A673 (cell line): ENCODE results near the gene DNAJC27. TPM values are rescaled to one million over a fixed set of nuclear protein-coding genes. Genes with fewer than 3 reads are reported as not detected.

ENCODE experiments used
- BruUV-seq: library from RNA; stranded (reverse); fragments of 400-500 nt; replicated peaks from 2 replicates; lab custom pipeline; 2021; lab: Mats Ljungman, UMichigan
- CTCF ChIA-PET: fragments of 300-600 bp; sonication (Branson Sonifier 250); formaldehyde crosslinking; loops from one replicate; lab custom pipeline; 2022; ENCODE audit warnings: antibody characterized with exemption; lab: Charles Lee
- POLR2A ChIA-PET: fragments of 300-600 bp; sonication (Branson Sonifier 250); formaldehyde crosslinking; loops from one replicate; lab custom pipeline; 2022; ENCODE audit warnings: antibody characterized with exemption; ENCODE audit not compliant: low non-redundant PET; lab: Charles Lee
- DNase-seq: peaks from one replicate; pipeline ENCODE4 v3.0.0-alpha.2; 2015; ENCODE audit warnings: low spot score
- H3K27ac ChIP-seq: fragments of 200-600 bp; sonication (generic); 2 replicates; pipeline ENCODE4 v1.5.1; 2016; ENCODE audit warnings: mixed run types, low read depth, mild to moderate bottlenecking, mixed read lengths, antibody characterized with exemption, low read length; ENCODE audit not compliant: poor library complexity, severe bottlenecking
- H3K27me3 ChIP-seq: fragments of 200-600 bp; sonication (generic); replicated peaks from 2 replicates; pipeline ENCODE4 v1.6.1; 2017; ENCODE audit warnings: mixed run types, low read depth, mild to moderate bottlenecking, mixed read lengths, antibody characterized with exemption, low read length; ENCODE audit not compliant: insufficient read depth, poor library complexity
- H3K36me3 ChIP-seq: fragments of 200-600 bp; sonication (generic); 2 replicates; pipeline ENCODE4 v1.6.1; 2016; ENCODE audit warnings: mixed run types, mild to moderate bottlenecking, mixed read lengths, antibody characterized with exemption, low read length; ENCODE audit not compliant: insufficient read depth, poor library complexity, severe bottlenecking
- H3K4me1 ChIP-seq: fragments of 200-600 bp; sonication (generic); 2 replicates; pipeline ENCODE4 v1.6.1; 2017; ENCODE audit warnings: mixed run types, mild to moderate bottlenecking, mixed read lengths, antibody characterized with exemption, low read length; ENCODE audit not compliant: insufficient read depth, poor library complexity, severe bottlenecking
- H3K4me3 ChIP-seq: fragments of 200-600 bp; sonication (generic); 2 replicates; pipeline ENCODE4 v1.5.1; 2016; ENCODE audit warnings: low read depth, mixed run types, mild to moderate bottlenecking, mixed read lengths, low read length; ENCODE audit not compliant: poor library complexity, severe bottlenecking
- H3K9me3 ChIP-seq: fragments of 200-600 bp; sonication (generic); 2 replicates; pipeline ENCODE4 v1.6.1; 2016; ENCODE audit warnings: mixed run types, low read depth, mild to moderate bottlenecking, mixed read lengths, antibody characterized with exemption, low read length; ENCODE audit not compliant: poor library complexity, severe bottlenecking
- EZH2 ChIP-seq: fragments of 200-600 bp; sonication (generic); IDR thresholded peaks from 2 replicates; pipeline ENCODE4 v1.6.1; 2017; ENCODE audit warnings: borderline replicate concordance, low read depth, mild to moderate bottlenecking, mixed read lengths, antibody characterized with exemption, low read length; ENCODE audit not compliant: poor library complexity, severe bottlenecking
- intact Hi-C: fragments of 100-400 bp; cut with micrococcal nuclease; formaldehyde crosslinking; loops from one replicate; pipeline ENCODE4 v1.10.0; 2022; ENCODE audit not compliant: unreplicated experiment
- total RNA-seq: library from RNA; stranded (reverse); gene quantifications from 2 replicates; pipeline ENCODE4 v1.2.3, GENCODE V29; 2021
- TF ChIP-seq, protein P1 (sequence below): fragments of 300-800, 200-600 bp; sonication (generic); conservative IDR thresholded peaks from 2 replicates; pipeline ENCODE4 v1.5.1; 2017; ENCODE audit warnings: low read depth, mild to moderate bottlenecking, antibody characterized with exemption, low read length, moderate library complexity, mixed read lengths

Gene DNAJC27
- total RNA-seq, 1 experiment from 2014 or later: 4.4 TPM

DNA sequence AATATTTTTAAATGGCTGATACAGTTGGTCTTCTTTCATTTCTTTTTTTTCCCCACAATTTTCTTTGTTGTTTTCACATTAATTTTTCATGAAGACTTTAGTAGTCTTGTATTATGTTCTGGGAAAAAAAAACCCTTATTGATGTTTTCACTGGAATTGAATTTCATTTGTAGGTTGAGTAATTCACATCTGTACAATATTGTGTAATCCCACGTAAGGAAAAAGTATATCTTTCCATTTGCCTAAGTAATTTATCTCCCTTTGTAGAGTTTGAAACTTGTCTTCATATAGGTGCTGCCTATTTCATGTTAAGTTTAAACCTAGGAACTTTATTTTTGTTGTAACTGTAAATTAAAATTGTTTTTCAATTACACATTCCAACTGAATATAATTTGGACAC lies 2.0 kb downstream of the DNAJC27 start:
- Histone ChIP-seq H3K36me3 (peaks cover 6% of the 10 kb centered on the region), H3K27ac (no peak overlapping the region), H3K4me1 (peaks cover 5% of the 10 kb centered on the region), H3K9me3 (no peaks in the 10 kb centered on the region), H3K27me3 (no peaks in the 10 kb centered on the region), H3K4me3 (no peak overlapping the region)
- intact Hi-C loops: loop anchor here (5.0 kb wide), 1 partner anchor 547 kb away; no protein-coding TSS in a partner anchor
- BruUV-seq: no TSS peak
- TF ChIP-seq, protein P1, sequence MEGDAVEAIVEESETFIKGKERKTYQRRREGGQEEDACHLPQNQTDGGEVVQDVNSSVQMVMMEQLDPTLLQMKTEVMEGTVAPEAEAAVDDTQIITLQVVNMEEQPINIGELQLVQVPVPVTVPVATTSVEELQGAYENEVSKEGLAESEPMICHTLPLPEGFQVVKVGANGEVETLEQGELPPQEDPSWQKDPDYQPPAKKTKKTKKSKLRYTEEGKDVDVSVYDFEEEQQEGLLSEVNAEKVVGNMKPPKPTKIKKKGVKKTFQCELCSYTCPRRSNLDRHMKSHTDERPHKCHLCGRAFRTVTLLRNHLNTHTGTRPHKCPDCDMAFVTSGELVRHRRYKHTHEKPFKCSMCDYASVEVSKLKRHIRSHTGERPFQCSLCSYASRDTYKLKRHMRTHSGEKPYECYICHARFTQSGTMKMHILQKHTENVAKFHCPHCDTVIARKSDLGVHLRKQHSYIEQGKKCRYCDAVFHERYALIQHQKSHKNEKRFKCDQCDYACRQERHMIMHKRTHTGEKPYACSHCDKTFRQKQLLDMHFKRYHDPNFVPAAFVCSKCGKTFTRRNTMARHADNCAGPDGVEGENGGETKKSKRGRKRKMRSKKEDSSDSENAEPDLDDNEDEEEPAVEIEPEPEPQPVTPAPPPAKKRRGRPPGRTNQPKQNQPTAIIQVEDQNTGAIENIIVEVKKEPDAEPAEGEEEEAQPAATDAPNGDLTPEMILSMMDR: no peak
- TF ChIP-seq EZH2: no peak
- POLR2A ChIA-PET: interaction anchor here (0.6 kb wide), 2 partner anchors 115 to 146 kb away, joined by 3 to 15 read pairs; no protein-coding TSS in a partner anchor
- CTCF ChIA-PET: interaction anchor here (0.6 kb wide), 1 partner anchor 159 kb away, joined by 9 read pairs; no protein-coding TSS in a partner anchor
- no peak for DNase-seq

- Histone ChIP-seq H3K9me3 (no peaks in the 10 kb centered on the region), H3K4me3 (no peak overlapping the region), H3K4me1 (no peaks in the 10 kb centered on the region), H3K36me3 (peaks cover 9% of the 10 kb centered on the region), H3K27me3 (no peaks in the 10 kb centered on the region), H3K27ac (no peak overlapping the region)
- intact Hi-C loops: no loop called here
- TF ChIP-seq, protein P1: no peak
- TF ChIP-seq EZH2: no peak
- CTCF ChIA-PET: no interaction called here
- no peak for DNase-seq
- BruUV-seq: no TSS peak
- POLR2A ChIA-PET: no interaction called here
These were observed 9.9 kb downstream of the DNAJC27 start for GRCh38 chr2:24961903-24962302.

- POLR2A ChIA-PET: no interaction called here
- TF ChIP-seq EZH2: no peak
- TF ChIP-seq, protein P1: no peak
- no TSS peak for BruUV-seq
- CTCF ChIA-PET: no interaction called here
- Histone ChIP-seq H3K9me3 (peaks cover 8% of the 10 kb centered on the region), H3K4me1 (no peaks in the 10 kb centered on the region), H3K27me3 (no peaks in the 10 kb centered on the region), H3K36me3 (peaks cover 26% of the 10 kb centered on the region), H3K27ac (no peak overlapping the region), H3K4me3 (no peak overlapping the region)
- intact Hi-C loops: no loop called here
- no peak for DNase-seq
These were observed 12.0 kb downstream of the DNAJC27 start for GRCh38 chr2:24959761-24960160.
